Neuronal stem cell (in vitro differentiated cells): ENCODE results near the gene DTL. TPM values are rescaled to one million over a fixed set of nuclear protein-coding genes. Genes with fewer than 3 reads are reported as not detected.

ENCODE experiments used
- DNase-seq: peaks from one replicate; pipeline ENCODE4 v3.0.0-alpha.2; 2013; ENCODE audit warnings: low spot score
- H2AFZ ChIP-seq: one replicate; pipeline ENCODE4 v1.6.1; 2013; ENCODE audit warnings: mild to moderate bottlenecking, low read length, inconsistent platforms
- H2AK5ac ChIP-seq: 2 replicates; pipeline ENCODE4 v1.6.1; 2013; ENCODE audit warnings: low read depth, mild to moderate bottlenecking, inconsistent platforms, low read length, moderate library complexity, mixed read lengths
- H2BK120ac ChIP-seq: 2 replicates; pipeline ENCODE4 v1.6.1; 2013; ENCODE audit warnings: low read depth, mild to moderate bottlenecking, inconsistent platforms, low read length, moderate library complexity, mixed read lengths
- H2BK12ac ChIP-seq: one replicate; pipeline ENCODE4 v1.6.1; 2013; ENCODE audit warnings: low read length, inconsistent platforms
- H2BK15ac ChIP-seq: 2 replicates; pipeline ENCODE4 v1.6.1; 2013; ENCODE audit warnings: mild to moderate bottlenecking, low read length, inconsistent platforms, mixed read lengths
- H2BK5ac ChIP-seq: one replicate; pipeline ENCODE4 v1.6.1; 2013; ENCODE audit warnings: inconsistent platforms, mild to moderate bottlenecking, low read length, moderate library complexity
- H3K14ac ChIP-seq: one replicate; pipeline ENCODE4 v1.6.1; 2013; ENCODE audit warnings: low read length, inconsistent platforms
- H3K18ac ChIP-seq: 2 replicates; pipeline ENCODE4 v1.6.1; 2013; ENCODE audit warnings: low read length, inconsistent platforms
- H3K23ac ChIP-seq: 2 replicates; pipeline ENCODE4 v1.6.1; 2013; ENCODE audit warnings: low read depth, mild to moderate bottlenecking, mixed read lengths, low read length, inconsistent platforms; ENCODE audit not compliant: poor library complexity
- H3K27ac ChIP-seq: replicated peaks from 3 replicates; pipeline ENCODE4 v1.5.1; 2013; ENCODE audit warnings: low read length, inconsistent platforms
- H3K27me3 ChIP-seq, 3 experiments: 2 replicates each; pipeline ENCODE4 v1.6.1; 2013; ENCODE audit warnings: low read length in 3 of 3, mild to moderate bottlenecking in 2 of 3, inconsistent platforms in 1 of 3, low read depth in 1 of 3, mixed read lengths in 1 of 3, moderate library complexity in 1 of 3; ENCODE audit not compliant: control insufficient read depth in 3 of 3, insufficient read depth in 3 of 3
- H3K36me3 ChIP-seq, 2 donors: replicated peaks in 1 of 2; 2 replicates each; pipeline ENCODE4 v1.6.1; 2013; ENCODE audit warnings: low read length in 2 of 2; ENCODE audit not compliant: control insufficient read depth in 2 of 2, insufficient read depth in 2 of 2
- H3K4ac ChIP-seq: 2 replicates; pipeline ENCODE4 v1.6.1; 2013; ENCODE audit warnings: inconsistent platforms, mild to moderate bottlenecking, low read length, moderate library complexity
- H3K4me1 ChIP-seq, 2 donors: 1 replicate in 1 of 2; 2 replicates in 1 of 2; pipeline ENCODE4 v1.6.1; 2013; ENCODE audit warnings: low read length in 2 of 2, low read depth in 1 of 2; ENCODE audit not compliant: control insufficient read depth in 2 of 2, insufficient read depth in 1 of 2
- H3K4me2 ChIP-seq: one replicate; pipeline ENCODE4 v1.6.1; 2013; ENCODE audit warnings: mild to moderate bottlenecking, low read length, inconsistent platforms; ENCODE audit not compliant: insufficient read depth, poor library complexity, severe bottlenecking
- H3K4me3 ChIP-seq, 2 donors: 2 replicates each; pipeline ENCODE4 v1.5.1; 2013; ENCODE audit warnings: low read length in 2 of 2, mild to moderate bottlenecking in 2 of 2, inconsistent platforms in 1 of 2, moderate library complexity in 1 of 2
- H3K79me1 ChIP-seq: one replicate; pipeline ENCODE4 v1.6.1; 2013; ENCODE audit warnings: low read depth, mild to moderate bottlenecking, inconsistent platforms, low read length, moderate library complexity
- H3K9ac ChIP-seq: one replicate; pipeline ENCODE4 v1.6.1; 2013; ENCODE audit warnings: mild to moderate bottlenecking, low read depth, low read length, inconsistent platforms; ENCODE audit not compliant: poor library complexity
- H3K9me3 ChIP-seq, 2 donors: replicated peaks in 1 of 2; 2 replicates each; pipeline versions ENCODE3 to v1.6.1; 2013; ENCODE audit warnings: low read length in 2 of 2, mild to moderate bottlenecking in 2 of 2, inconsistent platforms in 1 of 2, low read depth in 1 of 2, mixed read lengths in 1 of 2, moderate library complexity in 1 of 2; ENCODE audit not compliant: control insufficient read depth in 2 of 2, insufficient read depth in 1 of 2
- H4K8ac ChIP-seq: one replicate; pipeline ENCODE4 v1.6.1; 2013; ENCODE audit warnings: low read depth, mild to moderate bottlenecking, inconsistent platforms, low read length, moderate library complexity
- H4K91ac ChIP-seq: one replicate; pipeline ENCODE4 v1.6.1; 2013; ENCODE audit warnings: low read length, low read depth, mild to moderate bottlenecking, inconsistent platforms; ENCODE audit not compliant: poor library complexity
- WGBS, 2 donors: extraction: QIAGEN DNeasy Blood & Tissue Kit; methylation state at CpG; one replicate each; pipeline ENCODE4 v1.1.7; 2013; ENCODE audit warnings: missing lambda C conversion rate in 2 of 2, mixed read lengths in 1 of 2; ENCODE audit not compliant: insufficient read length in 2 of 2, insufficient replicate concordance in 1 of 2; ENCODE audit errors: extremely low coverage in 2 of 2; 5-methylcytosine and 5-hydroxymethylcytosine counted together
- polyA plus RNA-seq, 2 experiments: library from polyadenylated mRNA; stranded (reverse); fragments of 200-250 nt; gene quantifications; one replicate each; pipeline ENCODE4 v1.2.3, GENCODE V29; 2013

DTL gene, protein sequence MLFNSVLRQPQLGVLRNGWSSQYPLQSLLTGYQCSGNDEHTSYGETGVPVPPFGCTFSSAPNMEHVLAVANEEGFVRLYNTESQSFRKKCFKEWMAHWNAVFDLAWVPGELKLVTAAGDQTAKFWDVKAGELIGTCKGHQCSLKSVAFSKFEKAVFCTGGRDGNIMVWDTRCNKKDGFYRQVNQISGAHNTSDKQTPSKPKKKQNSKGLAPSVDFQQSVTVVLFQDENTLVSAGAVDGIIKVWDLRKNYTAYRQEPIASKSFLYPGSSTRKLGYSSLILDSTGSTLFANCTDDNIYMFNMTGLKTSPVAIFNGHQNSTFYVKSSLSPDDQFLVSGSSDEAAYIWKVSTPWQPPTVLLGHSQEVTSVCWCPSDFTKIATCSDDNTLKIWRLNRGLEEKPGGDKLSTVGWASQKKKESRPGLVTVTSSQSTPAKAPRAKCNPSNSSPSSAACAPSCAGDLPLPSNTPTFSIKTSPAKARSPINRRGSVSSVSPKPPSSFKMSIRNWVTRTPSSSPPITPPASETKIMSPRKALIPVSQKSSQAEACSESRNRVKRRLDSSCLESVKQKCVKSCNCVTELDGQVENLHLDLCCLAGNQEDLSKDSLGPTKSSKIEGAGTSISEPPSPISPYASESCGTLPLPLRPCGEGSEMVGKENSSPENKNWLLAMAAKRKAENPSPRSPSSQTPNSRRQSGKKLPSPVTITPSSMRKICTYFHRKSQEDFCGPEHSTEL
- 33.3 TPM for polyA plus RNA-seq (2013, experiment 1 of 2)
- 30.1 TPM for polyA plus RNA-seq (2013, experiment 2 of 2)

DNA sequence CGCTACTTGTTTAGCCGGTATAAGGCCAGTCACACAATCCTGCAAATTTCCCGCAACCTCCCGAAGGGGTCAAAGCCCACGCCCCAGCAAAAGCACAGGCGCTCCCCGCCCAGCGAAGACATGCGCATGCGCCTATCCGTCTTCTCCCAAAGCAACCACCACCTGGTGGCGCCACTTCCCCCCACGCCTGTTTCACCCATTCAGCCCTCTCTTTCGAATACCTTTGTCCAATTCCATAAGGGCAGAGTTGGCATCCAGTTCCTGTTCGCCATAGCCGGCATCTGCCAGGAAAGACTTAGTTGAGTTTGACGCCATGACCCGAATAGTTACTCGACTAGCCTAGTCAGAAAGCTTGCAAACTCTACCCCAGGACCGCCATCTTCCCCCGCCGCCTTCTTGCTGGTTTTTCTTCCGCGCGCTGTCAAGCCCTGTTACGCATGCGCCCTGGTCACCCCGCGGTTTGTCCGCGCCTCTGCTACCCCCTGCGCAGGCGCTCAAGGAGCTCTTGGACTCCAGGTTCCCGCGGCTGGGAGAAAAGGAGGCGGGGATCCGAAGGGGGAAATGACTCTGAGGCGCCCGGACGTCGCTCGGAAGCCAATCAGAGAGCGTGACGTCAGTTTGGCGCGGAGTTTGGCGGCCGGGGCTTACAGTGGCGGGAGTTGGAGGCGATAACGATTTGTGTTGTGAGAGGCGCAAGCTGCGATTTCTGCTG lies at the start of gene DTL, which contains the start of gene INTS7:
Gene DTL, plus strand, starts transcription at position 626 of the 712 bp plus-strand sequence. CDS start 143 bp downstream, outside the sequence.
Gene INTS7, minus strand, starts transcription at position 435 of the 712 bp plus-strand sequence. Its CDS starts 120 bp downstream, at position 315.
- no CpG with 5 or more reads among the region's 53 CpGs for WGBS, 2 donors
- H3K36me3 ChIP-seq, result peaks cover 2 to 52% of the 10 kb centered on the region in 2 donors

DNA sequence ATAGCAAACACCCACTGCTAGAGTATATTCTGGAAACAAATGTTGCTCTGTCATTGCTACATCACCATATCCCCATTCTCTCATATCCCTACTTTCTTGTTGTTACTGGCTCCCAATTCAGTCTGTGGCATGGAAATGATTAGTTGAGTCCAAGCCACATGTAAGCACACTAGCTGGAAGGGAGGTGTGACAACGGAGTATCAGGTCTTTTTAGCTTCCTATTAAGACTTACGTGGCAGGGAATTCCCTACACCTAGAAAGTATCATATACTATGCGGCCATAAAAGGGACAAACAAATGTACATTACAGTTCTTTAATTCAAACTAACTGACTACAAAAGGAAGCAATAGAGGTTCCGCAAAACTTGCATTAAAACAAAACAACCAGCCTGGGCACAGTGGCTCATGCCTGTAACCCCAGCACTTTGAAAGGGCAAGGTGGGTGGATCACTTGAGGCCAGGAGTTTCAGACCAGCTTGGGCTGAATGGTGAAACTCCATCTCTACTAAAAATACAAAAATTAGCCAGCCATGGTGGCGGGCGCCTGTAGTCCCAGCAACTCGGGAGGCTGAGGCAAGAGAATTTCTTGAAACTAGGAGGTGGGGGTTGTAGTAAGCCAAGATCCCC lies 48.8 kb upstream of the DTL start:
- Histone ChIP-seq H3K4me1 (no peaks in the 10 kb centered on the region), H2BK15ac (no peak overlapping the region), H3K27ac (no peak overlapping the region), H3K9me3 (no peaks in the 10 kb centered on the region), H3K4me3 (no peak overlapping the region), H3K14ac (no peak overlapping the region), H4K91ac (no peak overlapping the region), H3K4me2 (no peak overlapping the region), H2AFZ (no peak overlapping the region), H3K9ac (no peak overlapping the region), H3K23ac (no peak overlapping the region), H2BK12ac (no peak overlapping the region), H2AK5ac (no peak overlapping the region), H3K36me3 (peaks cover 9 to 78% of the 10 kb centered on the region in 2 donors), H3K4ac (no peak overlapping the region), H3K79me1 (no peaks in the 10 kb centered on the region), H2BK5ac (no peak overlapping the region), H4K8ac (no peak overlapping the region), H3K18ac (no peak overlapping the region), H3K27me3 (no peaks in the 10 kb centered on the region), H2BK120ac (no peak overlapping the region)
- DNase-seq, result no peak
- WGBS, 2 donors, result no CpG with 5 or more reads among the region's 7 CpGs

More for the DNA sequence above, at the start of gene DTL, which contains the start of gene INTS7:
- Histone ChIP-seq H3K9ac (peak within 1 kb of the TSS; percentile 79), H3K4ac (no peak within 1 kb of the TSS), H3K14ac (no peak within 1 kb of the TSS), H3K9me3 (peaks cover 0 to 12% of the 10 kb centered on the region in 2 donors), H4K91ac (no peak within 1 kb of the TSS), H3K23ac (peak within 1 kb of the TSS; percentile 46), H3K4me1 (peaks cover 6 to 10% of the 10 kb centered on the region in 2 donors), H3K79me1 (no peaks in the 10 kb centered on the region), H3K18ac (peak within 1 kb of the TSS; percentile 84), H2BK120ac (no peak within 1 kb of the TSS), H3K27me3 (no peaks in the 10 kb centered on the region), H2AFZ (peak within 1 kb of the TSS; percentile 89), H2BK5ac (no peak within 1 kb of the TSS), H2BK15ac (no peak within 1 kb of the TSS), H3K27ac (peak within 1 kb of the TSS; percentile 65), H2BK12ac (no peak within 1 kb of the TSS), H2AK5ac (no peak within 1 kb of the TSS), H3K4me2 (peak within 1 kb of the TSS; percentile 62), H4K8ac (no peak within 1 kb of the TSS), H3K4me3 (peak within 1 kb of the TSS; percentile 61 to 94)
- peak; percentile 99 for DNase-seq

DNA sequence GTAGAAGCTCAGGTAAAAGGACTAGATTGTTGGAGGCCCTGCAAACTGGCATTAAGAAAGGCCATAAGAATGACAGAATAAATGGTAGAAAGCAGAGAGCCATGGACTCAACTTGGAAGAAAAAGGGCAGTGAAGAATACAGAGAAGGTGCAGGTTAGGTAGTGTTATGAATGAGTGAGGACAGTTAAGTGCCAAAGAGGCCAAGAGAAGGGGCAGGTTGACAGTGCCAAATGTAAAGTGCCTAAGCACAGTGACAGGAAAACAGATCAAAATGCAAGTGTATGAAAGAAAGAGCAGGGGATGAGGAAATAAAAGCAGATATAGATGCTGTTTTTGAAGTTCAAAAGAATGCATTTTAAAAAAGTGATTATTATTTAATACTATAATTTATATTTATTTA lies 43.9 kb upstream of the DTL start:
- no peaks in the 10 kb centered on the region for H3K4me1 ChIP-seq
- no peak overlapping the region for H3K27ac ChIP-seq
- no peak overlapping the region for H2BK12ac ChIP-seq
- no peak overlapping the region for H3K18ac ChIP-seq
- H2AK5ac ChIP-seq, result no peak overlapping the region
- H2BK120ac ChIP-seq, result no peak overlapping the region
- H4K91ac ChIP-seq, result no peak overlapping the region
- no peak overlapping the region for H4K8ac ChIP-seq
- no peak for DNase-seq
- peaks cover 2 to 56% of the 10 kb centered on the region in 2 donors for H3K36me3 ChIP-seq
- H3K27me3 ChIP-seq, result no peaks in the 10 kb centered on the region
- no peak overlapping the region for H3K14ac ChIP-seq
- H3K4ac ChIP-seq, result no peak overlapping the region
- no peak overlapping the region for H3K23ac ChIP-seq
- no peaks in the 10 kb centered on the region for H3K79me1 ChIP-seq
- no peak overlapping the region for H3K4me2 ChIP-seq
- H2AFZ ChIP-seq, result no peak overlapping the region
- H2BK5ac ChIP-seq, result no peak overlapping the region
- no peak overlapping the region for H2BK15ac ChIP-seq
- no peak overlapping the region for H3K9ac ChIP-seq
- no peak overlapping the region for H3K4me3 ChIP-seq
- H3K9me3 ChIP-seq, result no peaks in the 10 kb centered on the region
